ENCODE data around the gene LY86. TPM values are rescaled to one million over a fixed set of nuclear protein-coding genes. Genes with fewer than 3 reads are reported as not detected.

Gene LY86
- under 1 TPM in 2 of 3 donors, not detected in 1; 0.16 to 0.25 TPM for total RNA-seq

GRCh38 chr6:6588064-6588923, at the start of gene LY86:
Gene LY86, plus strand, starts transcription at chr6:6588720. Its CDS starts 15 bp downstream, at chr6:6588735.
- ATAC-seq (peak; percentile 39 to 61), DNase-seq (no peak)
- Mint-ChIP-seq H3K9me3 (no peaks in the 10 kb centered on the region), H3K27me3 (ENCODE audit: low read depth) (no peaks in the 10 kb centered on the region), H3K4me3 (peak within 1 kb of the TSS; percentile 68), H3K36me3 (ENCODE audit: insufficient read depth) (no peaks in the 10 kb centered on the region), H3K4me1 (ENCODE audit: low read depth) (peaks cover 66% of the 10 kb centered on the region)

DNA sequence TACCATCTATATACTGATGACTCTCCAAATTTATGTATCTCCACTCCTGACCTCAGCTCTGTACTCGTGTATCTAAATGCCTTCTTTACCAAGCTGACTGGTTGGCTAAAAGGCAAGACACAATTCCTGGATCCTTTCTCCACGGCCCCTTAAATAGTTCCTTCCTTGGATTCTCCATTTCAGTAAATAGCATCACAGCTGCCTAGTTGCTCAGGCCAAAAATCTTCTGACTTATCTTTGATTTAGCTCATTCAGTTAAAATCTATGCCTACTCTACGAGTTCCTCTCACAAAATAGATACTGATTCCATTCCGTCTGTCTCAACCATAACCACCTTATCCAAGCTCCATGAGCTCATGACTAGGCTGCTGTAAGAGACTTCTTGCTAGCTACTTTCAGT, 49.5 kb upstream of the LY86 start:
- H3K36me3 Mint-ChIP-seq (ENCODE audit: insufficient read depth) = no peaks in the 10 kb centered on the region
- H3K4me3 Mint-ChIP-seq = no peak overlapping the region

DNA sequence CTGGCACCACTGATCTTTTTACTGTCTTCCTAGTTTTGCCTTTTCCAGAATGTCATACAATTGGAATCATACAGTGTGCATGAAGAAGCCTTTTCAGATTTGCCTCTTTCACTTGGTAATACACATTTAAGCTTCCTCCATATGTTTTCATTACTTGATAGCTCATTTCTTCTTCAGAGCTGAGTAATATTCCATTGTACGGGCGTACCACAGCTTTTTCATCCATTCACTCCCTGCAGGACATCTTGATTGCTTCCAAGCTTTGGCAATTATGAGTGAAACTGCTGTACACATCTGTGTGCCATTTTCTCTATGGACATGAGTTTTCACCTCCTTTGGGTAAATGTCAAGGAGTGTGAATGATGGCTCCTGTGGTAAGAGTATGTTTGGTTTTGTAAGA, 46.2 kb upstream of the LY86 start:
- Mint-ChIP-seq H3K4me1 (ENCODE audit: low read depth) (peaks cover 8% of the 10 kb centered on the region), H3K36me3 (ENCODE audit: insufficient read depth) (no peaks in the 10 kb centered on the region), H3K9me3 (no peaks in the 10 kb centered on the region), H3K4me3 (no peak overlapping the region), H3K27me3 (ENCODE audit: low read depth) (peaks cover 44% of the 10 kb centered on the region)
- DNase-seq (no peak), ATAC-seq (no peak)

More for the DNA sequence above, 49.5 kb upstream of the LY86 start:
- Mint-ChIP-seq H3K27me3 (ENCODE audit: low read depth) (peaks cover 22% of the 10 kb centered on the region), H3K9me3 (no peaks in the 10 kb centered on the region), H3K4me1 (ENCODE audit: low read depth) (peaks cover 4% of the 10 kb centered on the region)
- ATAC-seq (no peak), DNase-seq (no peak)

GRCh38 chr6:6543181-6543879, 45.2 kb upstream of the LY86 start:
- Mint-ChIP-seq H3K36me3 (ENCODE audit: insufficient read depth) (no peaks in the 10 kb centered on the region), H3K27me3 (ENCODE audit: low read depth) (peaks cover 52% of the 10 kb centered on the region), H3K4me1 (ENCODE audit: low read depth) (peaks cover 6% of the 10 kb centered on the region), H3K9me3 (no peaks in the 10 kb centered on the region), H3K4me3 (no peak overlapping the region)
- ATAC-seq (no peak), DNase-seq (no peak)

GRCh38 chr6:6545616-6546317, 42.8 kb upstream of the LY86 start:
- H3K36me3 Mint-ChIP-seq (ENCODE audit: insufficient read depth) = no peaks in the 10 kb centered on the region
- H3K27me3 Mint-ChIP-seq (ENCODE audit: low read depth) = peaks cover 56% of the 10 kb centered on the region
- ATAC-seq (no peak), DNase-seq (no peak)
- H3K9me3 Mint-ChIP-seq = no peaks in the 10 kb centered on the region
- H3K4me1 Mint-ChIP-seq (ENCODE audit: low read depth) = peaks cover 4% of the 10 kb centered on the region
- H3K4me3 Mint-ChIP-seq = peak overlapping the region; percentile 16

DNA sequence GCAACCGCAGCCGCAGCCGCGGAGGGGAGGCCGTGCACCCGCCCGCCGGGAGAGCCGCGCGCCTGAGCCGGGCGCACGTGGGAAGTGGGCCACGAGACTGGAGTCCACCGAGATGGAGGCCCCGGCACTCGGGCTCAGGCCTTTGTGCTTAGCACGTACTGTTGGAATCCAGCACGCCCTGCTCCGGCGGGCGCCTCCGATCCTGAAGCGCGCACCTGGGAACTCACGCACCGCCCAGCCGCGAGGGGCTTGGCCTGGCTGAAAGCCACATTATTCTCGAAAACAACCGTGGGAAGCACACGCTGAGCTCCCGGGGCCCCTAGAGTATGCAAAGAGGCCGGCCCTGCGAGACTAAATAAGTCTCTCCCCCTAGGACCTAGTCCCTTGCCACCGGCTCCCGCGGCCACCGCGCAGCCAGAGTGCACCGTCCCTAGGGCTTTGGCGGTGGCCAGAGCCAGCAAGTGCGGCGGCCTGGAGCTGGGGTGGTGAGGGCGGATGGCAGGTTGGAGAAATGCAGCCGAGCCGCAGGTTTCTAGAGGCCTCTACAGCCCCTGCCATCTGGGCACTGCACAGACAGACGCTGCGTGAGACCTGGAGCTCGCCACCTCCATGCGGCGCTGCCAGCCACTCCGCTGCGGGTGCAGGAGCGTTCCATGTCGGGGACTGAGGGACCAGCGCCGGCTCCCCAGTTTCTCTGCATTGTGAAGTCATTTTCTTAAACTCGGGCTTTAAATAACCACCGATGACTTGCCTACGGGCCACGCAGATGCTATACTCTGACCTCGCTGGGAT, 42.0 kb upstream of the LY86 start:
- H3K27me3 Mint-ChIP-seq (ENCODE audit: low read depth) = peaks cover 56% of the 10 kb centered on the region
- H3K4me3 Mint-ChIP-seq = peak overlapping the region; percentile 58
- ATAC-seq = peak; percentile 62 to 67
- peaks cover 4% of the 10 kb centered on the region for H3K4me1 Mint-ChIP-seq (ENCODE audit: low read depth)
- peak; percentile 7 for DNase-seq
- H3K36me3 Mint-ChIP-seq (ENCODE audit: insufficient read depth) = no peaks in the 10 kb centered on the region
- no peaks in the 10 kb centered on the region for H3K9me3 Mint-ChIP-seq

DNA sequence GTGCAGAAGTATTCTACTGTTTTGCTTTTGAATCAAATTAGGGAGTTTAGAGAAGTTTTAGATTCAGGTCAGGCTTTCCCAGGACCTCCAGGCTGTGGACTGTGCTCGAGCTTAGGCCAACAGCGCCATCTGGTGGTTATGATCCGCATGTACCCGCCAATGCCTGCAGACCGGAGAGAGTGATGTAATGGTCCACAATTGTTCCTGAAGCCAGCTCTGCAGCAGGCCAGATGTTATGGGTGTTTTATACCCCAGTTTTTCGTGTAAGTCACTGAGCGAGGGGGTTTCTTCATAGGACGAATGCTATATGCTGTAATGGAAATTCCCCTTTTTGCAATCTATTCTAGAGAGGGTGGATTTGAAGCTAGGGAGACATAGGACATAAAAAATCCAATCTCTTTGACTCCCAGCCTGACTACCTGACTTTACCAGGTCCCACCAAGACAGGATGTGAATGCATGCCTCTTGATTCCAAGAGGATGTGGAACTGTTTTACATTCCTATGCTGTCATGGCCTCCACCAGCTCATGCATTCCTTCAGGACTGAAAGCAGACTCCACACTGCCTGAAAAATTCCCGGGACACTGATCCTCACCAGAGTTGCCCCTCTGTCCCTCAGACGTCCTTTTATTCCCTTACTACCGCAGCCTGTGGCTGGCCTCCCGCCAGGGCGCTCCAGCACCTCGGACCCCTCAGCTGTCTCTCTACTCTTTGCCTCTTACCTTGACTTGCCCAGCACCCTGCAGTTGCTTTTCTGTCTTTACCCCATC, 41.2 kb upstream of the LY86 start:
- H3K36me3 Mint-ChIP-seq (ENCODE audit: insufficient read depth) = no peaks in the 10 kb centered on the region
- peaks cover 4% of the 10 kb centered on the region for H3K4me1 Mint-ChIP-seq (ENCODE audit: low read depth)
- ATAC-seq = peak; percentile 92 to 93
- H3K9me3 Mint-ChIP-seq = no peaks in the 10 kb centered on the region
- peaks cover 52% of the 10 kb centered on the region for H3K27me3 Mint-ChIP-seq (ENCODE audit: low read depth)
- peak overlapping the region; percentile 58 for H3K4me3 Mint-ChIP-seq
- DNase-seq = peak; percentile 84

DNA sequence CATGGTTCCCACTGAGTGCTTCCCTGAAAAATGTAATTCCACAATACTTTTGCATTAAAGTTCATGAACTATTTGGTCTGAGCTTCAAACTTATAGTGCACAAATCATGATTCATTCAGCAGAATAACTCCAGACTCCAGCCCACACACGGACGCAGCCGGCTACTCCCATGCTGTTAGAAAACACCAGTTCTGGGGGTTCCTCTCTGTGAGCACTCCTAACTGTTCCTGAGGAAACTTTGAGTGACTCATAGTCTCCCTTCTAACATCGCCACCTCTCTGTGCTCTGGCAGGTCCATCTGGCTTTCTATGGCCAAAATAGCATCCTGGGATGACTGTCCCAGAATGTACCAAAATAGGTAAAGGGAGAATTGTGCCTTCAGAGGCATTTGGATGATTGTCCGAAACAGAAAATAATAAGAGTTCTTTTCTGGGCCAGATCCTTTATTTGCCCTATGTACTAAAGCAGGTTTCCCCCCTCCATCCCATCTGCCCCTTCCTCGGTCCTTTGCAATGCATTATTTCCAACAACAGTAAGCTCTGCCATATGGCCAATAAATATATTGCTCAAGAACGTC, 32.3 kb upstream of the LY86 start:
- H3K4me1 Mint-ChIP-seq (ENCODE audit: low read depth) = peaks cover 12% of the 10 kb centered on the region
- no peak for ATAC-seq
- H3K9me3 Mint-ChIP-seq = no peaks in the 10 kb centered on the region
- no peak for DNase-seq
- no peaks in the 10 kb centered on the region for H3K36me3 Mint-ChIP-seq (ENCODE audit: insufficient read depth)
- H3K27me3 Mint-ChIP-seq (ENCODE audit: low read depth) = peaks cover 2% of the 10 kb centered on the region
- H3K4me3 Mint-ChIP-seq = no peak overlapping the region

DNA sequence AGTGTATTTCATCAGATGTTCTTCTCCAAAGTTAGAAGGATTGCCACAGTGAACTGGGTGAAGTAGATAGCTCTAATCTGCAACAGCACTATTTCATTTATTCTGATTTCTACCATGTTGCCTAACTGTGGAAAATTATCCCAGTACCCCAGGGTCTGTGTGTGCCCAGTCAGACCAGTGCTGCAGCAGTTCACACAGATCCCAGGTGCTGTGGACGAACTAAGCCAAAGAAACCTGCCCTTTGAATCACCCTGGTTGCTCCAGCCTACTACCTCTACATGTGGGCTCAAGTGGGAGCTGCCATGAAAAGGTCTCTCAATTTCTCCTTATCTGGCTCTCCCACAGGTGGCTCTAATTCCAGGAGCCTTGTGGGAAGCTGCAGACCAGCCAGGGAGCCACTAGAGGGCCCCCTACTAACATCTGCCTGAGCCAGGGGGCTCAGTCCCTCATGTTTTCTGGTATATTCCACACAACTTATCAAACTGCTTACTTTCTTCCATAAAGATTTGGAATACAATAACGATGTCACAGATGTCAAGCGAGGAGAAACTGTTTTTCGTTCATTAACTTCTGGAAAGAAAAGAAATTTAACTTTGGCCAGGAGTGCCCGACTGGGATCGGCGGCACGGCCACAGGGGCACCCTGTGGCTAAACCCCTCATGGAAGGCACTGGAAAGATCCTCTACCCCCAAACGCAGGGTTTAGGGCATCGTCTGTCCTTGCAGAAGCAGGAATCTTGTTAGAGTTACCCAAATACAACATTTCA, 31.6 kb upstream of the LY86 start:
- Mint-ChIP-seq H3K4me3 (no peak overlapping the region), H3K4me1 (ENCODE audit: low read depth) (peaks cover 12% of the 10 kb centered on the region), H3K9me3 (no peaks in the 10 kb centered on the region), H3K36me3 (ENCODE audit: insufficient read depth) (no peaks in the 10 kb centered on the region), H3K27me3 (ENCODE audit: low read depth) (peaks cover 2% of the 10 kb centered on the region)
- ATAC-seq (peak; percentile 25 to 61), DNase-seq (peak; percentile 40)

DNA sequence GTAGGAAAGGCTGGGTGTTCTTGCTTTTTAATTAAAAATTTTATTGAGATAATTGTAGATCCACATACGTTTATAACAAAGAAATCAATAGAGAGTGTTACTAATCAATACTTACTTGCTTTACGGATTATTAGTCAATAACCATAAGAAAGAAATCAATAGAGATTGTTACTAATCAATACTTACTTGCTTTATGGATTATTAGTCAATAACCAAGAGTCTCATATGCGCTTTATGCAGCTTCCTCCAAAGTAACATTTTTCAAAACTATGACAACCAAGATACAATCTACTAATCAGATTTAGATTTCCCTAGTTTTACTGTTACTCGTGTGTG, 31.0 kb upstream of the LY86 start:
- Mint-ChIP-seq H3K27me3 (ENCODE audit: low read depth) (peaks cover 2% of the 10 kb centered on the region), H3K4me3 (no peak overlapping the region), H3K36me3 (ENCODE audit: insufficient read depth) (no peaks in the 10 kb centered on the region), H3K9me3 (no peaks in the 10 kb centered on the region), H3K4me1 (ENCODE audit: low read depth) (peaks cover 12% of the 10 kb centered on the region)
- DNase-seq (no peak), ATAC-seq (no peak)

DNA sequence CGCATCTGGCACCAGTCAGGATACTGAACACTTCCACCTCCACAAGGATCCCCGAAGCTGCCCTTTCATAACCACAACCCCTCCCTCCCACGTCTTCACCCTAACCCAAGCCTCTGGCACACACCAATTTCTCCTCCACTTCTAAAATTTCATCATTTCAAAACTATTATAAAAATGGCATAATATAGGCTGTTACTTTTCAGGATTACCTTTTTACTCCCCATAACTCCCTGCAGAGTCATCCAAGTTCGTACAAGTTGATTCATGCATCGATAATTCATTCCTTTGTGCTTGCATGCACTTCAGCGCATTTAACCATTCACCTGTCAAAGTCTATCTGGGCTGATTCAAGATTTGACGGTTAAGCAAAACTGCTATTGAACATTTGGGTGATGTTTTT, 30.6 kb upstream of the LY86 start:
- H3K4me3 Mint-ChIP-seq = no peak overlapping the region
- H3K9me3 Mint-ChIP-seq = no peaks in the 10 kb centered on the region

DNA sequence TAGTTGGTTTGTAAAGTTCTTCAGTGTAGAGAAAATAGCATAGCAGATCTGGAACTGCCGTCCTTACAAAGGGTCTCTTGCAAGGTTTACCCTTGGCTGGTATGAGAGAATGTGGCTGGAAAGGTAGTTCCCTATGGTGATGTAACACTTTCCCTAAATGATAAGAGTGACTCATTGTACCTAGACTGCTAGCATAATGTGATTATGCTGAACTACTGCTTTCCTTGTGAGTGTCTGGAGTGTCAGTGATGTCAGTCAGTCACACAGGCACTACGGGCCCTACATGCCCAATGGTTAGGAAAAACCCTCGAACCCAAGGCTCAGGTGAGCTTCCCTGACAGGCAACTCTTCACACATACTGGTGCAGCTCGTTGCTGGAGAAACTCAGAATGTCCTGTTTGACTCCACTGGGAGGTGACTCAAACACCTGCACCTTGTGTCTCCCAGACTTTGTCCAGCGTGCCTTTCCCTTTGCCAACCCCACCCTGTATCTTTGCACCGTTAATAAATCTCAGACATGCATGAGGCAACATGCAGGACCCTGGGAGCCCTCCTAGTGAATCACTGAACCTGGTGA, 28.4 kb upstream of the LY86 start:
- no peak for DNase-seq
- no peaks in the 10 kb centered on the region for H3K9me3 Mint-ChIP-seq
- no peak overlapping the region for H3K4me3 Mint-ChIP-seq
- ATAC-seq = peak; percentile 26 to 49
- H3K4me1 Mint-ChIP-seq (ENCODE audit: low read depth) = peaks cover 14% of the 10 kb centered on the region
- peaks cover 2% of the 10 kb centered on the region for H3K27me3 Mint-ChIP-seq (ENCODE audit: low read depth)
- no peaks in the 10 kb centered on the region for H3K36me3 Mint-ChIP-seq (ENCODE audit: insufficient read depth)

More for the DNA sequence above, 30.6 kb upstream of the LY86 start:
- Mint-ChIP-seq H3K36me3 (ENCODE audit: insufficient read depth) (no peaks in the 10 kb centered on the region), H3K4me1 (ENCODE audit: low read depth) (peaks cover 12% of the 10 kb centered on the region), H3K27me3 (ENCODE audit: low read depth) (peaks cover 2% of the 10 kb centered on the region)
- ATAC-seq (no peak), DNase-seq (no peak)
